Transverse colon (tissue), 4 donors: ENCODE measurements around the gene KCND1. TPM values are rescaled to one million over a fixed set of nuclear protein-coding genes. Genes with fewer than 3 reads are reported as not detected.

ENCODE experiments used
- DNase-seq: peaks from one replicate; pipeline ENCODE4 v3.0.0-alpha.2; 2019
- H3K27ac ChIP-seq, 4 donors: fragments of 200-600 bp; sonication (generic); 2 replicates each; pipeline ENCODE4 v1.5.1; 2016 to 2018; ENCODE audit warnings: inconsistent platforms in 4 of 4
- H3K27me3 ChIP-seq: fragments of 200-600 bp; sonication (generic); 2 replicates; pipeline ENCODE4 v1.5.1; 2017; ENCODE audit warnings: inconsistent platforms
- H3K36me3 ChIP-seq, 4 donors: fragments of 200-600 bp; sonication (generic); 2 replicates each; pipeline ENCODE4 v1.5.1; 2017 to 2019; ENCODE audit warnings: inconsistent platforms in 4 of 4
- H3K4me1 ChIP-seq, 4 donors: fragments of 200-600 bp; sonication (generic); 2 replicates each; pipeline ENCODE4 v1.5.1; 2017 to 2020; ENCODE audit warnings: inconsistent platforms in 4 of 4
- H3K4me3 ChIP-seq, 4 donors: fragments of 200-600 bp; sonication (generic); 1 replicate in 1 of 4; 2 replicates in 3 of 4; pipeline versions ENCODE4 v1.5.1 to v1.6.1; 2017 to 2019; ENCODE audit warnings: inconsistent platforms in 4 of 4
- H3K9me3 ChIP-seq, 2 donors: fragments of 200-600 bp; sonication (generic); 2 replicates each; pipeline ENCODE4 v1.5.1; 2017 to 2019; ENCODE audit warnings: inconsistent platforms in 2 of 2
- CTCF ChIP-seq, 5 experiments: fragments of 200-600 bp in 3 of 5; fragments of 450-650 bp in 2 of 5; sonication (generic) in 3 of 5; IDR thresholded peaks; 1 replicate in 2 of 5; 2 replicates in 3 of 5; pipeline ENCODE4 v1.5.1; 2016 to 2017; ENCODE audit warnings: antibody characterized with exemption in 5 of 5, inconsistent platforms in 3 of 5, mild to moderate bottlenecking in 2 of 5, moderate library complexity in 1 of 5
- EP300 ChIP-seq: sonication (generic); formaldehyde crosslinking; IDR thresholded peaks from one replicate; pipeline ENCODE4 v1.6.1; 2017; ENCODE audit warnings: antibody characterized with exemption, low read depth
- POLR2A ChIP-seq: fragments of 450-650 bp; IDR thresholded peaks from one replicate; pipeline ENCODE4 v1.6.1; 2016; ENCODE audit warnings: antibody characterized with exemption, mild to moderate bottlenecking, moderate library complexity
- POLR2AphosphoS5 ChIP-seq, 3 donors: sonication (generic); formaldehyde crosslinking; IDR thresholded peaks; one replicate each; pipeline ENCODE4 v1.6.1; 2016; ENCODE audit warnings: antibody characterized with exemption in 3 of 3
- WGBS, 2 donors: methylation state at CpG; one replicate each; pipeline ENCODE4 v1.1.5; 2018; ENCODE audit warnings: low coverage in 1 of 2; 5-methylcytosine and 5-hydroxymethylcytosine counted together
- in situ Hi-C, 4 donors: fragments of 200-750 bp; cut with MboI; loops; one replicate each; pipeline versions ENCODE4 v1.15.0 to v1.15.1; 2017; ENCODE audit warnings: low sequenced_read_pairs in 3 of 4, low pct_ligation_motif_present in 1 of 4, low pct_unique_long_range_greater_than_20kb in 1 of 4
- intact Hi-C: fragments of 100-400 bp; cut with DNase I; formaldehyde crosslinking; loops from one replicate; pipeline ENCODE4 v1.15.1; 2023; ENCODE audit warnings: low total_unique reads
- small RNA-seq, 4 donors: library from RNA; depleted of rRNA; stranded (forward); fragments of <200 nt; gene quantifications; one replicate each; pipeline ENCODE3, GENCODE V24; 2016
- total RNA-seq, 4 donors: library from RNA; depleted of rRNA; stranded (reverse); fragments of >200 nt; gene quantifications; one replicate each; pipeline ENCODE4 v1.1.0, GENCODE V29; 2016

The KCND1 gene
- total RNA-seq, 4 donors from 2014 or later: 0.95 to 0.96 TPM; not detected in 2

GRCh38 chrX:48911412-48912182, 60.0 kb downstream of the KCND1 start, which contains the start of gene SLC35A2:
Gene SLC35A2, minus strand, starts transcription at chrX:48911646. Its CDS starts 10 bp downstream, at chrX:48911636.
- Histone ChIP-seq H3K9me3 (no peaks in the 10 kb centered on the region), H3K27ac (peak within 1 kb of the TSS; percentile 81 to 91 (median 88)), H3K36me3 (no peaks in the 10 kb centered on the region), H3K4me3 (peak within 1 kb of the TSS; percentile 51 to 82 (median 66)), H3K4me1 (peaks cover 0 to 17% (median 7%) of the 10 kb centered on the region in 4 donors), H3K27me3 (no peaks in the 10 kb centered on the region)
- in situ Hi-C loops: loop anchor here in 1 of 4 donors (25.0 kb wide), 1 partner anchor 274 kb away; no protein-coding TSS in a partner anchor
- TF ChIP-seq POLR2AphosphoS5 (IDR thresholded peaks at IDR 0.05): peak; percentile 67 to 85 (median 83)
- peak; percentile 73 for TF ChIP-seq POLR2A
- TF ChIP-seq CTCF (IDR thresholded peaks at IDR 0.05): no peak
- TF ChIP-seq EP300: no peak
- WGBS, 2 donors: 0 to 45% methylated on average over 4 to 60 of the region's 60 CpGs
- peak; percentile 89 for DNase-seq
- intact Hi-C loops: no loop called here

Small RNA genes lying within 50 kb of the gene (small RNA-seq; reads per million reads assigned to genes)
- gene RNU6-722P: 0 reads per million in 4 donors

Other genes with a start within 250 kb of the KCND1 start
- 10 to 100 TPM in 1 of 4 donors, 1 to 10 TPM in 1, not detected in 2; 4.8 to 18.4 TPM for gene GLOD5, start 210.1 kb downstream of the KCND1 start, total RNA-seq
- not detected for gene GATA1, start 185.3 kb downstream of the KCND1 start, total RNA-seq
- 100 to 1,000 TPM in 2 of 4 donors, 10 to 100 TPM in 2; 74.4 to 105 (median 93.3) TPM for gene HDAC6, start 169.8 kb downstream of the KCND1 start, total RNA-seq
- not detected for gene ERAS, start 145.3 kb downstream of the KCND1 start, total RNA-seq
- gene PCSK1N, start 136.2 kb downstream of the KCND1 start, total RNA-seq: 100 to 1,000 TPM in 1 of 4 donors, 10 to 100 TPM in 3; 14.0 to 144 (median 20.4) TPM
- 10 to 100 TPM; 26.7 to 61.3 (median 43.7) TPM for gene TIMM17B, start 74.1 kb downstream of the KCND1 start, total RNA-seq
- 10 to 100 TPM; 21.7 to 92.3 (median 63.8) TPM for gene PQBP1, start 73.9 kb downstream of the KCND1 start, total RNA-seq
- 10 to 100 TPM; 29.5 to 48.3 (median 33.8) TPM for gene SLC35A2, start 60.2 kb downstream of the KCND1 start, total RNA-seq
- gene PIM2, start 52.8 kb downstream of the KCND1 start, total RNA-seq: 10 to 100 TPM in 3 of 4 donors, not detected in 1; 11.2 to 50.7 (median 20.6) TPM
- gene OTUD5, start 14.2 kb downstream of the KCND1 start, total RNA-seq: 10 to 100 TPM; 39.4 to 96.9 (median 40.6) TPM
- gene GRIPAP1, start 30.4 kb upstream of the KCND1 start, total RNA-seq: 100 to 1,000 TPM in 1 of 4 donors, 10 to 100 TPM in 3; 34.8 to 102 (median 52.9) TPM
- gene TFE3, start 71.5 kb upstream of the KCND1 start, total RNA-seq: 10 to 100 TPM; 31.7 to 45.6 (median 44.7) TPM
- gene CCDC120, start 87.2 kb upstream of the KCND1 start, total RNA-seq: 10 to 100 TPM in 2 of 4 donors, 1 to 10 TPM in 2; 4.4 to 19.1 (median 9.9) TPM
- gene PRAF2, start 102.2 kb upstream of the KCND1 start, total RNA-seq: 10 to 100 TPM in 2 of 4 donors, 1 to 10 TPM in 2; 3.4 to 16.8 (median 9.2) TPM
- 100 to 1,000 TPM in 2 of 4 donors, 10 to 100 TPM in 2; 73.5 to 205 (median 117) TPM for gene WDR45, start 108.0 kb upstream of the KCND1 start, total RNA-seq
- 10 to 100 TPM; 10.7 to 21.8 (median 18.0) TPM for gene GPKOW, start 151.9 kb upstream of the KCND1 start, total RNA-seq
- gene MAGIX, start 190.9 kb upstream of the KCND1 start, total RNA-seq: 10 to 100 TPM in 3 of 4 donors, 1 to 10 TPM in 1; 5.6 to 28.8 (median 12.7) TPM
- 10 to 100 TPM; 31.0 to 60.3 (median 43.2) TPM for gene PLP2, start 200.1 kb upstream of the KCND1 start, total RNA-seq
- 10 to 100 TPM; 14.5 to 40.0 (median 33.2) TPM for gene PRICKLE3, start 214.5 kb upstream of the KCND1 start, total RNA-seq
- gene SYP, start 228.3 kb upstream of the KCND1 start, total RNA-seq: 1 to 10 TPM; 1.1 to 7.6 (median 5.0) TPM